ENCODE data around the gene FCF1. TPM values are rescaled to one million over a fixed set of nuclear protein-coding genes. Genes with fewer than 3 reads are reported as not detected.

FCF1 gene
- total and polyA plus RNA-seq, 7 donors = 11.0 to 57.4 (median 30.3) TPM

GRCh38 chr14:74784634-74785033 lies 71.7 kb downstream of the FCF1 start:
- ATAC-seq (peak; percentile 94 to 98 (median 98)), DNase-seq (no peak)
- Histone ChIP-seq H3K27ac (peak overlapping the region; percentile 82), H3K4me3 (no peak overlapping the region), H3K4me1 (peaks cover 17% of the 10 kb centered on the region), H3K27me3 (ENCODE audit: insufficient read depth in 3 of 3, low read length in 2 of 3) (no peaks in the 10 kb centered on the region), H3K9me3 (no peaks in the 10 kb centered on the region), H3K36me3 (ENCODE audit: insufficient read depth in 1 of 2, low read depth in 1 of 2) (peaks cover 10 to 69% of the 10 kb centered on the region in 2 donors)
- intact Hi-C loops (cut with DNase I) = no loop called here
- TF ChIP-seq CTCF (IDR thresholded peaks at IDR 0.05) = no peak

- Histone ChIP-seq H3K27ac (peak overlapping the region; percentile 82), H3K9me3 (no peaks in the 10 kb centered on the region), H3K27me3 (ENCODE audit: insufficient read depth in 3 of 3, low read length in 2 of 3) (no peaks in the 10 kb centered on the region), H3K36me3 (ENCODE audit: insufficient read depth in 1 of 2, low read depth in 1 of 2) (peaks cover 10 to 64% of the 10 kb centered on the region in 2 donors), H3K4me1 (peaks cover 17% of the 10 kb centered on the region), H3K4me3 (no peak overlapping the region)
- DNase-seq (no peak), ATAC-seq (no peak)
- intact Hi-C loops (cut with DNase I) = no loop called here
- no peak for TF ChIP-seq CTCF (IDR thresholded peaks at IDR 0.05)
- WGBS, 3 donors = 38 to 42% (median 40%) methylated on average over 1 of the region's 1 CpG
These were observed 72.2 kb downstream of the FCF1 start for GRCh38 chr14:74785056-74785613.

GRCh38 chr14:74786796-74787315 lies 73.9 kb downstream of the FCF1 start:
- Histone ChIP-seq H3K36me3 (ENCODE audit: insufficient read depth in 1 of 2, low read depth in 1 of 2) (peaks cover 0 to 47% of the 10 kb centered on the region in 2 donors), H3K4me1 (peaks cover 17% of the 10 kb centered on the region), H3K9me3 (no peaks in the 10 kb centered on the region), H3K27me3 (ENCODE audit: insufficient read depth in 3 of 3, low read length in 2 of 3) (no peaks in the 10 kb centered on the region), H3K4me3 (no peak overlapping the region), H3K27ac (peak overlapping the region; percentile 82)
- no peak for DNase-seq
- intact Hi-C loops (cut with DNase I) = no loop called here
- no peak for TF ChIP-seq CTCF (IDR thresholded peaks at IDR 0.05)
- WGBS, 3 donors = 95 to 100% (median 99%) methylated on average over 2 of the region's 2 CpGs
- no peak for ATAC-seq

Other genes starting within 250 kb of the FCF1 start
- 10 to 100 TPM; 31.6 to 42.5 (median 35.0) TPM for gene NPC2, start 219.8 kb upstream of the FCF1 start, total RNA-seq
- 10 to 100 TPM; 28.2 to 30.7 (median 29.3) TPM for gene NPC2, start 219.8 kb upstream of the FCF1 start, polyA plus RNA-seq
- gene ISCA2, start 219.4 kb upstream of the FCF1 start, total RNA-seq = 10 to 100 TPM; 24.5 to 38.8 (median 26.0) TPM
- gene ISCA2, start 219.4 kb upstream of the FCF1 start, polyA plus RNA-seq = 10 to 100 TPM; 19.9 to 26.9 (median 24.5) TPM
- gene LTBP2, start 100.9 kb upstream of the FCF1 start, total RNA-seq = 10 to 100 TPM; 11.8 to 51.4 (median 24.2) TPM
- 1 to 10 TPM; 2.4 to 6.1 (median 3.2) TPM for gene LTBP2, start 100.9 kb upstream of the FCF1 start, polyA plus RNA-seq
- gene AREL1, start 64 bp upstream of the FCF1 start, total RNA-seq = 10 to 100 TPM; 15.0 to 24.6 (median 18.7) TPM
- gene AREL1, start 64 bp upstream of the FCF1 start, polyA plus RNA-seq = 10 to 100 TPM in 2 of 3 donors, 1 to 10 TPM in 1; 8.5 to 21.5 (median 13.1) TPM
- gene YLPM1, start 50.2 kb downstream of the FCF1 start, total RNA-seq = 10 to 100 TPM; 30.1 to 40.6 (median 35.7) TPM
- 10 to 100 TPM in 2 of 3 donors, 1 to 10 TPM in 1; 9.6 to 19.3 (median 11.8) TPM for gene YLPM1, start 50.2 kb downstream of the FCF1 start, polyA plus RNA-seq
- gene PROX2, start 163.0 kb downstream of the FCF1 start, total RNA-seq = not detected
- not detected for gene PROX2, start 163.0 kb downstream of the FCF1 start, polyA plus RNA-seq
- gene DLST, start 168.8 kb downstream of the FCF1 start, total RNA-seq = 100 to 1,000 TPM; 133 to 221 (median 144) TPM
- gene DLST, start 168.8 kb downstream of the FCF1 start, polyA plus RNA-seq = 100 to 1,000 TPM in 2 of 3 donors, 10 to 100 TPM in 1; 97.7 to 162 (median 123) TPM
- 10 to 100 TPM; 23.0 to 34.1 (median 28.1) TPM for gene RPS6KL1, start 210.1 kb downstream of the FCF1 start, total RNA-seq
- gene RPS6KL1, start 210.1 kb downstream of the FCF1 start, polyA plus RNA-seq = 10 to 100 TPM in 2 of 3 donors, 1 to 10 TPM in 1; 9.4 to 25.6 (median 11.1) TPM
- gene PGF, start 242.5 kb downstream of the FCF1 start, total RNA-seq = 1 to 10 TPM; 4.1 to 9.8 (median 8.1) TPM
- 1 to 10 TPM; 2.5 to 9.2 (median 2.6) TPM for gene PGF, start 242.5 kb downstream of the FCF1 start, polyA plus RNA-seq